Endothelial cell of umbilical vein (primary cell): ENCODE data around the gene P2RX3. TPM values are rescaled to one million over a fixed set of nuclear protein-coding genes. Genes with fewer than 3 reads are reported as not detected.
A peak's percentile ranks its signal among the peaks of the same experiment; 100 is the strongest.

Experiments
- BruUV-seq: library from RNA; stranded (reverse); fragments of 400-500 nt; replicated peaks from 2 replicates; lab custom pipeline; 2021; lab: Mats Ljungman, UMichigan
- CTCF ChIA-PET: fragments of 300-600, 350-600 bp; sonication (Branson Sonifier 250); formaldehyde crosslinking; loops from one replicate; lab custom pipeline; 2021; ENCODE audit warnings: antibody characterized with exemption, inconsistent platforms; lab: Charles Lee
- POLR2A ChIA-PET: fragments of 300-600, 350-600 bp; sonication (Branson Sonifier 250); formaldehyde crosslinking; loops from one replicate; lab custom pipeline; 2021; ENCODE audit warnings: antibody characterized with exemption, inconsistent platforms; lab: Charles Lee
- DNase-seq: peaks from one replicate; pipeline ENCODE4 v3.0.0-alpha.2; 2011; ENCODE audit warnings: low read depth, low spot score
- FAIRE-seq: peaks from 2 replicates; lab custom pipeline; 2011; peaks lifted over from hg19 to GRCh38; lab: Jason Lieb, UNC
- H2AFZ ChIP-seq: 2 replicates; pipeline ENCODE4 v1.6.0; 2012; ENCODE audit warnings: low read depth, low read length, control low read depth, inconsistent platforms
- H3K27ac ChIP-seq: 2 replicates; pipeline ENCODE4 v1.5.1; 2011; ENCODE audit warnings: low read depth, mild to moderate bottlenecking, control low read depth, low read length, moderate library complexity; ENCODE audit not compliant: insufficient read depth
- H3K27me3 ChIP-seq, 2 experiments: 2 replicates each; pipeline versions ENCODE4 v1.6.0 to v1.6.1; 2011; ENCODE audit warnings: low read length in 2 of 2, mixed read lengths in 1 of 2; ENCODE audit not compliant: control insufficient read depth in 2 of 2, insufficient read depth in 2 of 2
- H3K36me3 ChIP-seq, 2 experiments: 2 replicates in 1 of 2; 3 replicates in 1 of 2; pipeline ENCODE4 v1.5.1; 2011; ENCODE audit warnings: low read length in 2 of 2, mild to moderate bottlenecking in 1 of 2, moderate library complexity in 1 of 2; ENCODE audit not compliant: control insufficient read depth in 2 of 2, insufficient read depth in 2 of 2; ENCODE audit errors: extremely low read depth in 1 of 2
- H3K4me1 ChIP-seq: 3 replicates; pipeline ENCODE4 v1.5.1; 2011; ENCODE audit warnings: mild to moderate bottlenecking, low read length; ENCODE audit not compliant: control insufficient read depth, insufficient read depth; ENCODE audit errors: extremely low read depth
- H3K4me2 ChIP-seq: 2 replicates; pipeline ENCODE4 v1.6.1; 2011; ENCODE audit warnings: low read length, control low read depth, mixed read lengths; ENCODE audit not compliant: insufficient read depth
- H3K4me3 ChIP-seq, 3 experiments: fragments of 200-600 bp in 1 of 3; sonication (generic), shearing (Covaris generic) in 1 of 3; replicated peaks in 1 of 3; 2 replicates each; pipeline ENCODE4 v1.5.1; 2011 to 2016; ENCODE audit warnings: control low read depth in 3 of 3, low read length in 3 of 3, mild to moderate bottlenecking in 2 of 3, inconsistent platforms in 1 of 3, low read depth in 1 of 3, moderate library complexity in 1 of 3; ENCODE audit not compliant: insufficient read depth in 1 of 3
- H3K79me2 ChIP-seq: 2 replicates; pipeline ENCODE4 v1.6.0; 2012; ENCODE audit warnings: low read length, inconsistent platforms; ENCODE audit not compliant: control insufficient read depth, insufficient read depth
- H3K9ac ChIP-seq: replicated peaks from 2 replicates; pipeline ENCODE3; 2011; ENCODE audit warnings: low read length, control low read depth; ENCODE audit not compliant: insufficient read depth; ENCODE audit errors: extremely low read depth
- H3K9me1 ChIP-seq: replicated peaks from 3 replicates; pipeline ENCODE4 v1.6.0; 2011; ENCODE audit warnings: mild to moderate bottlenecking, low read length; ENCODE audit not compliant: control insufficient read depth, insufficient read depth; ENCODE audit errors: extremely low read depth
- H3K9me3 ChIP-seq: replicated peaks from 2 replicates; pipeline ENCODE4 v1.5.1; 2012; ENCODE audit warnings: low read length, inconsistent platforms; ENCODE audit not compliant: control insufficient read depth, insufficient read depth
- H4K20me1 ChIP-seq: replicated peaks from 2 replicates; pipeline ENCODE3; 2011; ENCODE audit warnings: mild to moderate bottlenecking, low read length; ENCODE audit not compliant: control insufficient read depth, insufficient read depth; ENCODE audit errors: extremely low read depth
- EZH2 ChIP-seq: IDR thresholded peaks from 2 replicates; pipeline ENCODE4 v1.6.1; 2012; ENCODE audit warnings: borderline replicate concordance, low read depth, mild to moderate bottlenecking, moderate library complexity, low read length, inconsistent platforms; ENCODE audit not compliant: severe bottlenecking
- FOS ChIP-seq: IDR thresholded peaks from 2 replicates; pipeline ENCODE4 v1.6.1; 2011; ENCODE audit warnings: mild to moderate bottlenecking, low read length, moderate library complexity, borderline replicate concordance; ENCODE audit not compliant: insufficient read depth
- GATA2 ChIP-seq: IDR thresholded peaks from 2 replicates; pipeline ENCODE4 v1.7.0; 2011; ENCODE audit warnings: low read depth, mild to moderate bottlenecking, moderate library complexity, mixed read lengths, low read length; ENCODE audit not compliant: insufficient read length, insufficient read depth
- JUN ChIP-seq: IDR thresholded peaks from 2 replicates; pipeline ENCODE4 v1.6.1; 2011; ENCODE audit warnings: borderline replicate concordance, low read depth; ENCODE audit not compliant: insufficient read length, insufficient read depth
- MYC ChIP-seq: IDR thresholded peaks from one replicate; pipeline ENCODE4 v1.6.1; 2011; ENCODE audit warnings: mild to moderate bottlenecking, low read depth, low read length
- POLR2A ChIP-seq: IDR thresholded peaks from 2 replicates; pipeline ENCODE4 v1.6.1; 2012; ENCODE audit warnings: low read depth, mild to moderate bottlenecking, control low read depth, low read length
- POLR2AphosphoS5 ChIP-seq: IDR thresholded peaks from 2 replicates; pipeline ENCODE4 v1.6.1; 2012; ENCODE audit warnings: low read depth, mild to moderate bottlenecking, control low read depth, low read length, moderate library complexity; ENCODE audit not compliant: insufficient read depth
- dilution Hi-C: fragments of 300-500 bp; cut with MboI; formaldehyde crosslinking; loops from one replicate; pipeline ENCODE4 v1.15.0; 2019; ENCODE audit warnings: low sequenced_read_pairs; ENCODE audit not compliant: extremely low pct_ligation_motif_present
- intact Hi-C: fragments of 100-400 bp; cut with micrococcal nuclease; formaldehyde crosslinking; loops from one replicate; pipeline ENCODE4 v1.10.0; 2022
- polyA plus RNA-seq, 4 experiments: library from polyadenylated mRNA; depleted of rRNA in 3 of 4; stranded (reverse) in 3 of 4; unstranded in 1 of 4; fragments of >200 nt; gene quantifications; 2 replicates each; pipeline versions ENCODE4 v1.2.1 to v1.2.3, GENCODE V29; 2011 to 2012; ENCODE audit warnings: missing spikeins in 1 of 4
- total RNA-seq: library from RNA; stranded (reverse); gene quantifications from 2 replicates; pipeline ENCODE4 v1.2.3, GENCODE V29; 2021
- TF ChIP-seq, protein P1 (sequence below): IDR thresholded peaks from 2 replicates; pipeline ENCODE4 v1.6.1; 2011; ENCODE audit not compliant: insufficient read depth, insufficient read length
- TF ChIP-seq, protein P2 (sequence below), 2 donors: IDR thresholded peaks; 1 replicate in 1 of 2; 2 replicates in 1 of 2; pipeline ENCODE4 v1.5.1; 2011; ENCODE audit warnings: low read length in 2 of 2, mild to moderate bottlenecking in 2 of 2, moderate library complexity in 2 of 2, control low read depth in 1 of 2, inconsistent platforms in 1 of 2, low read depth in 1 of 2; ENCODE audit not compliant: insufficient read depth in 1 of 2; ENCODE audit errors: extremely low read depth in 1 of 2

The P2RX3 gene
- total and polyA plus RNA-seq, 2 donors (not counting 3 experiments of a cell fraction or from before 2014, with no cell fraction given), result not detected

DNA sequence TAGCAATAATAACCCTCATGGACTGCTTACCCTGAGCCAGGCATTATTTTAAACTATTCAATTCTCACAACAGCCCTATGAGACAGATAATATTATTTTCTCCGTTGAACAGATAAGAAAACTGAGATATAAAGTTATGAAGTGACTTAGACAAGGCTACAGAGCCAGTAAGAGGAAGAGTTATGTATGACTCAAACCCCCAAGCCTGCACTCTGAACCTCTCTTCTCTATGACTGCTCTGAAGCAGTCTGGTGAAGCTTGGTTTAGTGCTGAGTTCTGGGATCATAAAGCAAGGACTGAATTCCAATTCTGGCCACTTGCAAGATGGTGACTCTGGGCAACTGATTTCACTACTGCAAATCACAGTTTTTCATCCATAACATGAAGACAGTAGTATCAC is 47.9 kb upstream of the P2RX3 start:
- BruUV-seq, result no TSS peak
- no peak overlapping the region for H3K9ac ChIP-seq
- no peak overlapping the region for H3K4me3 ChIP-seq
- POLR2A ChIA-PET, result interaction anchor here (0.5 to 1.9 kb wide), 2 partner anchors 21 to 1262 kb away, joined by 4 to 8 read pairs; no protein-coding TSS in a partner anchor
- DNase-seq (peak; percentile 36), FAIRE-seq (peak; percentile 18)
- H3K27me3 ChIP-seq, result no peaks in the 10 kb centered on the region
- H4K20me1 ChIP-seq, result no peaks in the 10 kb centered on the region
- CTCF ChIA-PET, result interaction anchor here (2.3 kb wide), 1 partner anchor 41 kb away, joined by 16 read pairs; no protein-coding TSS in a partner anchor
- intact Hi-C loops (no loop called here), dilution Hi-C loops (no loop called here)
- TF ChIP-seq POLR2AphosphoS5 (no peak), FOS (peak; percentile 55)
- TF ChIP-seq, protein P1, sequence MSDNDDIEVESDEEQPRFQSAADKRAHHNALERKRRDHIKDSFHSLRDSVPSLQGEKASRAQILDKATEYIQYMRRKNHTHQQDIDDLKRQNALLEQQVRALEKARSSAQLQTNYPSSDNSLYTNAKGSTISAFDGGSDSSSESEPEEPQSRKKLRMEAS, result no peak
- H2AFZ ChIP-seq, result no peak overlapping the region
- H3K9me3 ChIP-seq, result no peaks in the 10 kb centered on the region
- no peak overlapping the region for H3K27ac ChIP-seq
- no peaks in the 10 kb centered on the region for H3K79me2 ChIP-seq
- H3K4me2 ChIP-seq, result no peak overlapping the region
- H3K9me1 ChIP-seq, result no peaks in the 10 kb centered on the region
- no peaks in the 10 kb centered on the region for H3K36me3 ChIP-seq
- H3K4me1 ChIP-seq, result peaks cover 24% of the 10 kb centered on the region

DNA sequence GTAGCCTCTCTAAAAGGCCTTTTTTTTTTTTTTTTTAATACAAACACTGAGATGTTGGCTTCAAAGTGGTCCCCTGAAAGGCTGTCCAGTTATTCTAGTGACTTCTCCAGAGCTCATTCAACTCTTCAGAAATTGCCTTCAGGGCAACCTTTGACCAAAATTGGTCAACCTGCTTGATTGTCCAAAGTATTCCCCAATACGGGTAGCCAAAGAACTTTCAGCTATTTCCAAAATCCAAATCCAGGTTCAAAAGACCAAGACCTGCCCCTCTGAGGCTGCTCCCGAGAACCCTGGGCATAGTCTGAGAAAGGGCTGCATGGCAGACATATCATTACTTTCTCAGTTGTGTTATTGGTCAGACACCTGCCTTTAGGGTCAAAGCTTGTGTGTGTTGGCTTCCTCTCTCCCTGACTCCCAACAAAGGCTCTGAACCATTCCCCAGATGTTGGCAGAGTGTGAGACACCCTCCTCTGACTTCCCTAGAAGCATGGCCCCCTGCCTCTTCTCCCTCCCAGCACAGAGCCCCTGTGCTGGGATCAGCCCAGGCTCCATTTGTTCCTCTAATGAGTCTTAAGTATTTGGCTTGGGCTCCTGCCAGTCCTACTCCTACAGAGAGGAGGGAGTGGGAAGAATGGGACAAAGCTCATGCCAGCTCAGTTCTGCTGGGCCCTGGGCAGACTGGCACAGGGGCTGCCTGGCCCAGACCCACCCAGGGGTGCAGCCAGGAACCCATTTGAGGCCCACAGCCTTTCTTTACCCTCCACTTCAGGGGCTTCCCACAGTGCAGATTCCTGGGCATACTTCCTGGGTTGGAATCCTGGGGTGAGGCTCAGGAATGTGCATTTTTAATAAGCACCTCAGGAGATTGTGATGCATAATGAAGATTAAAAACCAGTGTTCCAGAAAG is 43.7 kb upstream of the P2RX3 start:
- Histone ChIP-seq H3K4me3 (no peak overlapping the region), H3K9me3 (no peaks in the 10 kb centered on the region), H3K9me1 (no peaks in the 10 kb centered on the region), H3K27ac (no peak overlapping the region), H3K27me3 (no peaks in the 10 kb centered on the region), H2AFZ (no peak overlapping the region), H3K4me2 (no peak overlapping the region), H3K4me1 (peaks cover 10% of the 10 kb centered on the region), H3K36me3 (peaks cover 7 to 13% of the 10 kb centered on the region in 2 experiments), H3K9ac (no peak overlapping the region), H4K20me1 (no peaks in the 10 kb centered on the region), H3K79me2 (no peaks in the 10 kb centered on the region)
- no peak for TF ChIP-seq MYC
- TF ChIP-seq, protein P1, result no peak
- no peak for TF ChIP-seq FOS
- TF ChIP-seq POLR2AphosphoS5, result no peak
- TF ChIP-seq POLR2A, result no peak
- TF ChIP-seq EZH2, result no peak
- TF ChIP-seq GATA2, result no peak
- TF ChIP-seq, protein P2, sequence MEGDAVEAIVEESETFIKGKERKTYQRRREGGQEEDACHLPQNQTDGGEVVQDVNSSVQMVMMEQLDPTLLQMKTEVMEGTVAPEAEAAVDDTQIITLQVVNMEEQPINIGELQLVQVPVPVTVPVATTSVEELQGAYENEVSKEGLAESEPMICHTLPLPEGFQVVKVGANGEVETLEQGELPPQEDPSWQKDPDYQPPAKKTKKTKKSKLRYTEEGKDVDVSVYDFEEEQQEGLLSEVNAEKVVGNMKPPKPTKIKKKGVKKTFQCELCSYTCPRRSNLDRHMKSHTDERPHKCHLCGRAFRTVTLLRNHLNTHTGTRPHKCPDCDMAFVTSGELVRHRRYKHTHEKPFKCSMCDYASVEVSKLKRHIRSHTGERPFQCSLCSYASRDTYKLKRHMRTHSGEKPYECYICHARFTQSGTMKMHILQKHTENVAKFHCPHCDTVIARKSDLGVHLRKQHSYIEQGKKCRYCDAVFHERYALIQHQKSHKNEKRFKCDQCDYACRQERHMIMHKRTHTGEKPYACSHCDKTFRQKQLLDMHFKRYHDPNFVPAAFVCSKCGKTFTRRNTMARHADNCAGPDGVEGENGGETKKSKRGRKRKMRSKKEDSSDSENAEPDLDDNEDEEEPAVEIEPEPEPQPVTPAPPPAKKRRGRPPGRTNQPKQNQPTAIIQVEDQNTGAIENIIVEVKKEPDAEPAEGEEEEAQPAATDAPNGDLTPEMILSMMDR (IDR thresholded peaks at IDR 0.05; ENCODE audit: extremely low read depth in 1 of 2, insufficient read depth in 1 of 2, low read depth in 1 of 2, low read length in 2 of 2), result no peak
- no peak for TF ChIP-seq JUN
- CTCF ChIA-PET, result interaction anchor here (0.5 to 2.0 kb wide), 6 partner anchors 13 to 199 kb away, joined by 3 to 5 read pairs (median 4); no protein-coding TSS in a partner anchor
- intact Hi-C loops (no loop called here), dilution Hi-C loops (no loop called here)
- no TSS peak for BruUV-seq
- POLR2A ChIA-PET, result interaction anchor here (1.1 to 1.5 kb wide), 3 partner anchors 17 to 41 kb away, joined by 3 to 9 read pairs (median 3); partner anchors contain the start of gene SSRP1
- peak; percentile 74 for DNase-seq
- peak; percentile 62 for FAIRE-seq
